DMS 273 treated with DMSO at 0.1 percent for 48 hours (cell line): ENCODE results near the gene GRIK5.
"Not testable (repeated sequence)": the region's sequence is repeated elsewhere in the genome, so short reads cannot be mapped to it uniquely, and the experiment has no call there.

ENCODE experiments used
- DNase-seq: peaks from one replicate; lab custom pipeline; 2025; lab: John Stamatoyannopoulos, UW

GRIK5 gene

GRCh38 chr19:42017040-42017439 is 53.0 kb downstream of the GRIK5 start:
- no peak for DNase-seq

GRCh38 chr19:42012747-42013146 is 57.3 kb downstream of the GRIK5 start:
- DNase-seq = not testable (repeated sequence)

- DNase-seq = no peak
These were observed 59.5 kb downstream of the GRIK5 start for GRCh38 chr19:42010245-42011126.

- DNase-seq = no peak
These were observed 63.4 kb downstream of the GRIK5 start for GRCh38 chr19:42006569-42006968.

- no peak for DNase-seq
These were observed 64.5 kb downstream of the GRIK5 start for GRCh38 chr19:42005504-42005903.

GRCh38 chr19:42003506-42004294 is 66.3 kb downstream of the GRIK5 start:
- no peak for DNase-seq

GRCh38 chr19:41999878-42000208 is 70.2 kb downstream of the GRIK5 start:
- DNase-seq = no peak

GRCh38 chr19:41999071-41999877 is 70.7 kb downstream of the GRIK5 start:
- no peak for DNase-seq

GRCh38 chr19:41998246-41999020 is 71.6 kb downstream of the GRIK5 start:
- peak; percentile 19 for DNase-seq

- peak; percentile 71 for DNase-seq
These were observed 72.2 kb downstream of the GRIK5 start for GRCh38 chr19:41997851-41998229.

- DNase-seq = no peak
These were observed 72.7 kb downstream of the GRIK5 start for GRCh38 chr19:41997121-41997850.

GRCh38 chr19:41995959-41996797 is 73.8 kb downstream of the GRIK5 start:
- peak; percentile 14 for DNase-seq

GRCh38 chr19:41994994-41995958 is 74.7 kb downstream of the GRIK5 start:
- no peak for DNase-seq

GRCh38 chr19:41994521-41994971 is 75.5 kb downstream of the GRIK5 start:
- DNase-seq = no peak

GRCh38 chr19:41993612-41994483 is 76.2 kb downstream of the GRIK5 start, which contains the start of gene ATP1A3:
Gene ATP1A3, minus strand, starts transcription at chr19:41994230. Its CDS starts 154 bp downstream, at chr19:41994076.
- DNase-seq = peak; percentile 36

- DNase-seq = not testable (repeated sequence)
These were observed 78.0 kb downstream of the GRIK5 start for GRCh38 chr19:41991925-41992569.

- DNase-seq = no peak
These were observed 79.0 kb downstream of the GRIK5 start for GRCh38 chr19:41991025-41991424.
